Mesendoderm (in vitro differentiated cells): Measurements from ENCODE around the gene IGSF9.
"Not testable (repeated sequence)": the region's sequence is repeated elsewhere in the genome, so short reads cannot be mapped to it uniquely, and the experiment has no call there.

Experiments
- DNase-seq: peaks from one replicate; pipeline ENCODE4 v3.0.0; 2013
- H2AK5ac ChIP-seq: 2 replicates; pipeline ENCODE4 v1.6.1; 2013; ENCODE audit warnings: low read length, inconsistent platforms
- H2BK120ac ChIP-seq: 2 replicates; pipeline ENCODE4 v1.6.1; 2013; ENCODE audit warnings: low read depth, mild to moderate bottlenecking, low read length, moderate library complexity, mixed read lengths
- H2BK15ac ChIP-seq: replicated peaks from 2 replicates; pipeline ENCODE4 v1.6.1; 2013; ENCODE audit warnings: low read depth, mild to moderate bottlenecking, moderate library complexity
- H2BK5ac ChIP-seq: 2 replicates; pipeline ENCODE4 v1.6.1; 2013; ENCODE audit warnings: low read length, inconsistent platforms
- H3K18ac ChIP-seq: 2 replicates; pipeline ENCODE4 v1.6.1; 2013; ENCODE audit warnings: mild to moderate bottlenecking, low read length, mixed read lengths
- H3K23ac ChIP-seq: one replicate; pipeline ENCODE4 v1.6.1; 2013; ENCODE audit warnings: low read length
- H3K27ac ChIP-seq: 2 replicates; pipeline ENCODE4 v1.5.1; 2013; ENCODE audit warnings: low read depth, mild to moderate bottlenecking, inconsistent platforms, low read length, moderate library complexity
- H3K27me3 ChIP-seq: 2 replicates; pipeline ENCODE4 v1.6.1; 2013; ENCODE audit warnings: low read length, control low read depth, mild to moderate bottlenecking, inconsistent platforms; ENCODE audit not compliant: insufficient read depth, poor library complexity
- H3K36me3 ChIP-seq: 2 replicates; pipeline ENCODE4 v1.6.1; 2013; ENCODE audit warnings: low read length, inconsistent platforms; ENCODE audit not compliant: control insufficient read depth, insufficient read depth
- H3K4ac ChIP-seq: one replicate; pipeline ENCODE4 v1.6.1; 2013; ENCODE audit warnings: low read depth, mild to moderate bottlenecking, low read length, moderate library complexity
- H3K4me1 ChIP-seq: 2 replicates; pipeline ENCODE4 v1.6.1; 2013; ENCODE audit warnings: low read depth, low read length, inconsistent platforms; ENCODE audit not compliant: control insufficient read depth
- H3K4me2 ChIP-seq: 2 replicates; pipeline ENCODE4 v1.6.1; 2013; ENCODE audit warnings: low read length
- H3K4me3 ChIP-seq: 2 replicates; pipeline ENCODE4 v1.5.1; 2013; ENCODE audit warnings: mild to moderate bottlenecking, low read length
- H3K56ac ChIP-seq: one replicate; pipeline ENCODE4 v1.6.1; 2013; ENCODE audit warnings: low read length
- H3K79me1 ChIP-seq: 2 replicates; pipeline ENCODE4 v1.6.1; 2013; ENCODE audit warnings: low read length, inconsistent platforms
- H3K79me2 ChIP-seq: 2 replicates; pipeline ENCODE4 v1.6.1; 2013; ENCODE audit warnings: mild to moderate bottlenecking, low read length; ENCODE audit not compliant: control insufficient read depth, insufficient read depth
- H3K9ac ChIP-seq: 2 replicates; pipeline ENCODE4 v1.6.1; 2013; ENCODE audit warnings: low read length, inconsistent platforms
- H4K5ac ChIP-seq: one replicate; pipeline ENCODE4 v1.6.1; 2013; ENCODE audit warnings: low read length
- H4K8ac ChIP-seq: one replicate; pipeline ENCODE4 v1.6.1; 2013; ENCODE audit warnings: low read depth, mild to moderate bottlenecking, control low read depth, low read length, moderate library complexity
- WGBS: extraction: QIAGEN DNeasy Blood & Tissue Kit; methylation state at CpG from one replicate; pipeline ENCODE4 v1.1.7; 2013; ENCODE audit warnings: low lambda C conversion rate, missing lambda C conversion rate; ENCODE audit not compliant: insufficient coverage; ENCODE audit errors: extremely low coverage; 5-methylcytosine and 5-hydroxymethylcytosine counted together

The IGSF9 gene

GRCh38 chr1:159900086-159900680 is 45.2 kb downstream of the IGSF9 start, which contains the start of gene CFAP45:
TSS of gene CFAP45 (minus strand) at chr1:159900165. CDS start at chr1:159900098, 67 bp downstream.
- H3K56ac ChIP-seq: peak within 1 kb of the TSS; percentile 76
- H2BK5ac ChIP-seq: peak within 1 kb of the TSS; percentile 17
- H4K5ac ChIP-seq: no peak within 1 kb of the TSS
- H4K8ac ChIP-seq: no peak within 1 kb of the TSS
- peak within 1 kb of the TSS; percentile 49 for H3K9ac ChIP-seq
- peak within 1 kb of the TSS; percentile 56 for H3K18ac ChIP-seq
- H3K79me2 ChIP-seq: no peaks in the 10 kb centered on the region
- H3K23ac ChIP-seq: no peak within 1 kb of the TSS
- H3K4me2 ChIP-seq: peak within 1 kb of the TSS; percentile 64
- no CpG with 5 or more reads among the region's 30 CpGs for WGBS
- no peak within 1 kb of the TSS for H2BK120ac ChIP-seq
- H3K79me1 ChIP-seq: no peaks in the 10 kb centered on the region
- no peaks in the 10 kb centered on the region for H3K27me3 ChIP-seq
- peak; percentile 98 for DNase-seq
- H3K4me3 ChIP-seq: no peak within 1 kb of the TSS
- peaks cover 9% of the 10 kb centered on the region for H3K4me1 ChIP-seq
- no peak within 1 kb of the TSS for H3K4ac ChIP-seq
- H2BK15ac ChIP-seq: no peak within 1 kb of the TSS
- H3K36me3 ChIP-seq: no peaks in the 10 kb centered on the region
- H2AK5ac ChIP-seq: no peak within 1 kb of the TSS
- peak within 1 kb of the TSS; percentile 53 for H3K27ac ChIP-seq

- not testable (repeated sequence) for H3K36me3 ChIP-seq, H4K8ac ChIP-seq, H2BK5ac ChIP-seq, H2AK5ac ChIP-seq, H3K18ac ChIP-seq, H3K4me1 ChIP-seq, H2BK15ac ChIP-seq, H3K23ac ChIP-seq, H3K27ac ChIP-seq, H3K79me2 ChIP-seq, H3K27me3 ChIP-seq, H2BK120ac ChIP-seq, H4K5ac ChIP-seq, H3K4ac ChIP-seq, H3K79me1 ChIP-seq, H3K4me3 ChIP-seq, DNase-seq, H3K9ac ChIP-seq, H3K4me2 ChIP-seq
- peak overlapping the region; percentile 42 for H3K56ac ChIP-seq
- no CpG with 5 or more reads among the region's 15 CpGs for WGBS
Measured at GRCh38 chr1:159899634-159900033, 45.8 kb downstream of the IGSF9 start.

- Histone ChIP-seq H3K4me3 (no peak overlapping the region), H3K79me2 (no peaks in the 10 kb centered on the region), H3K4me1 (peaks cover 9% of the 10 kb centered on the region), H3K79me1 (no peaks in the 10 kb centered on the region), H4K8ac (no peak overlapping the region), H2BK15ac (no peak overlapping the region), H2BK120ac (no peak overlapping the region), H3K36me3 (no peaks in the 10 kb centered on the region), H3K4me2 (no peak overlapping the region), H3K56ac (no peak overlapping the region), H3K18ac (no peak overlapping the region), H4K5ac (no peak overlapping the region), H3K23ac (no peak overlapping the region), H3K4ac (no peak overlapping the region), H2BK5ac (no peak overlapping the region), H3K27ac (no peak overlapping the region), H3K9ac (no peak overlapping the region), H2AK5ac (no peak overlapping the region), H3K27me3 (no peaks in the 10 kb centered on the region)
- no CpG with 5 or more reads among the region's 3 CpGs for WGBS
- DNase-seq: no peak
Measured at GRCh38 chr1:159898527-159898926, 46.9 kb downstream of the IGSF9 start.

- Histone ChIP-seq H4K5ac (no peak overlapping the region), H3K4me1 (peaks cover 9% of the 10 kb centered on the region), H2BK5ac (no peak overlapping the region), H2BK120ac (no peak overlapping the region), H3K9ac (no peak overlapping the region), H3K23ac (no peak overlapping the region), H3K56ac (no peak overlapping the region), H3K79me2 (no peaks in the 10 kb centered on the region), H3K27me3 (no peaks in the 10 kb centered on the region), H3K4me3 (no peak overlapping the region), H3K27ac (no peak overlapping the region), H3K36me3 (no peaks in the 10 kb centered on the region), H3K79me1 (no peaks in the 10 kb centered on the region), H4K8ac (no peak overlapping the region), H3K18ac (no peak overlapping the region), H3K4me2 (no peak overlapping the region), H2AK5ac (no peak overlapping the region), H3K4ac (no peak overlapping the region), H2BK15ac (no peak overlapping the region)
- WGBS: no CpG with 5 or more reads among the region's 3 CpGs
- no peak for DNase-seq
Measured at GRCh38 chr1:159897962-159898361, 47.5 kb downstream of the IGSF9 start.

- no peak for DNase-seq
- H2BK15ac ChIP-seq: no peak overlapping the region
- H2AK5ac ChIP-seq: no peak overlapping the region
- H3K4me3 ChIP-seq: no peak overlapping the region
- H3K79me2 ChIP-seq: no peaks in the 10 kb centered on the region
- H3K4me1 ChIP-seq: peaks cover 9% of the 10 kb centered on the region
- H3K56ac ChIP-seq: no peak overlapping the region
- no peak overlapping the region for H3K27ac ChIP-seq
- no peak overlapping the region for H3K9ac ChIP-seq
- H3K27me3 ChIP-seq: no peaks in the 10 kb centered on the region
- H3K4me2 ChIP-seq: no peak overlapping the region
- H4K8ac ChIP-seq: no peak overlapping the region
- H4K5ac ChIP-seq: no peak overlapping the region
- no peak overlapping the region for H2BK120ac ChIP-seq
- no peak overlapping the region for H3K23ac ChIP-seq
- H2BK5ac ChIP-seq: no peak overlapping the region
- no peak overlapping the region for H3K4ac ChIP-seq
- WGBS: no CpG with 5 or more reads among the region's 3 CpGs
- no peaks in the 10 kb centered on the region for H3K79me1 ChIP-seq
- H3K18ac ChIP-seq: no peak overlapping the region
- H3K36me3 ChIP-seq: no peaks in the 10 kb centered on the region
Measured at GRCh38 chr1:159896546-159896930, 48.9 kb downstream of the IGSF9 start.
